ENCODE results near the gene IDI1. TPM values are rescaled to one million over a fixed set of nuclear protein-coding genes. Genes with fewer than 3 reads are reported as not detected.

The IDI1 gene
- total RNA-seq, 1 experiment from 2014 or later = 44.7 TPM

GRCh38 chr10:1024103-1024502 is 24.8 kb downstream of the IDI1 start:
- Histone ChIP-seq H3T11ph (ENCODE audit: low read length) (no peak overlapping the region), H4K91ac (ENCODE audit: insufficient read length, low read depth, low read length) (no peak overlapping the region), H2BK20ac (ENCODE audit: low read depth, low read length, poor library complexity, severe bottlenecking) (no peak overlapping the region), H4K8ac (replicated peaks; ENCODE audit: insufficient read length, low read depth, low read length) (no peak overlapping the region), H3K79me2 (ENCODE audit: insufficient read depth, low read length) (no peaks in the 10 kb centered on the region; the same call in 1 of the 2 replicates), H3K27me3 (ENCODE audit: insufficient read depth, low read length) (no peaks in the 10 kb centered on the region), H3K9me3 (ENCODE audit: control insufficient read depth, low read depth, low read length) (no peaks in the 10 kb centered on the region), H2BK5ac (ENCODE audit: insufficient read length, low read length) (no peak overlapping the region), H3K56ac (ENCODE audit: insufficient read length, low read depth, low read length) (no peak overlapping the region), H3K4ac (ENCODE audit: low read depth, low read length) (no peak overlapping the region), H3K9ac (ENCODE audit: extremely low read depth, insufficient read length, low read length) (no peak overlapping the region), H2BK120ac (ENCODE audit: low read depth, low read length, poor library complexity, severe bottlenecking) (no peak overlapping the region), H2BK12ac (ENCODE audit: insufficient read length, low read depth, low read length) (no peak overlapping the region), H3K23ac (ENCODE audit: insufficient read length, low read depth, low read length) (no peak overlapping the region), H2BK15ac (ENCODE audit: low read depth, low read length) (no peak overlapping the region), H3K18ac (ENCODE audit: insufficient read length, low read depth, low read length) (no peak overlapping the region), H2AFZ (ENCODE audit: low read length) (no peak overlapping the region), H4K20me1 (ENCODE audit: control insufficient read depth, insufficient read depth, insufficient read length) (no peaks in the 10 kb centered on the region), H3K79me1 (ENCODE audit: insufficient read depth, low read depth, low read length, poor library complexity, severe bottlenecking) (no peaks in the 10 kb centered on the region), H3K14ac (ENCODE audit: insufficient read depth, low read length) (no peak overlapping the region), H2AK5ac (ENCODE audit: insufficient read length, low read length) (no peak overlapping the region), H3K27ac (ENCODE audit: insufficient read length, low read depth, low read length) (no peak overlapping the region), H3K4me2 (ENCODE audit: insufficient read depth, insufficient read length, low read length) (no peak overlapping the region), H4K5ac (ENCODE audit: insufficient read length, low read depth, low read length) (no peak overlapping the region), H3K23me2 (ENCODE audit: insufficient read length, low read depth, low read length, poor library complexity, severe bottlenecking) (no peaks in the 10 kb centered on the region), H3K4me1 (ENCODE audit: insufficient read depth, low read length) (no peaks in the 10 kb centered on the region)
- DNase-seq = no peak
- Mint-ChIP-seq H3K27me3 (ENCODE audit: low read depth) (no peaks in the 10 kb centered on the region), H3K27ac (peak overlapping the region in 1 of 3 experiments; percentile 13; a peak in 1 of 7 replicates), H3K4me3 (no peak overlapping the region; a peak in 1 of 5 replicates), H3K4me1 (peaks cover 4 to 9% of the 10 kb centered on the region in 2 experiments; a peak in 3 of 4 replicates), H3K36me3 (ENCODE audit: insufficient read depth in 1 of 3, low read depth in 3 of 3) (peaks cover 9 to 22% (median 16%) of the 10 kb centered on the region in 3 experiments), H3K9me3 (0 out of 5 replicates have a peak, but pooled peaks cover 0 to 2% of the 10 kb centered on the region in 2 experiments)
- no peak for TF ChIP-seq CTCF (conservative IDR thresholded peaks at IDR 0.05)
- no CpG with 5 or more reads among the region's 12 CpGs for WGBS (ENCODE audit: extremely low coverage, insufficient read length, low lambda C conversion rate)

All from H9 (cell line).